ENCODE measurements around the gene HK1.

HK1 gene

DNA sequence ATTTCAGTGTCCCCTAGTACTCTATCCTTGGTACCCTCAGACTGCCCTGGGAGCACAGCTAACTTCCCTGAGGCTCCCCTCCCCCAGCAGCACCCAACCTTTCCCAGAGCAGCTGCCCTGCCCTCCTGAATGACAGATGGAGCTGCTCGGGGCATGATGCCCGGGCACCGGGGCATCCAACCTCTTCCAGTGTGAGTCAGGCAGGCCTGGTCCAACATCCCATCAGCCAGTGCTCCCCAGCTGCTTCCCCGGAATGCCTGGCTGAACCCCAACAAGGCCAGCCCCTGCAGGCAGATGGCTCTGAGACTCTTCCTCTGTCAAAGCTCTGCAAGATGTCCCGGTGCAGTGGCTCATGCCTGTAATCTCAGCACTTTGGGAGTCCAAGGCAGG, 161.0 kb downstream of the HK1 start:
- TF ChIP-seq GATA3 (IDR thresholded peaks at IDR 0.05; ENCODE audit: low read depth, low read length) (no peak), GATA2 (IDR thresholded peaks at IDR 0.05; ENCODE audit: low read depth, low read length) (no peak)

DNA sequence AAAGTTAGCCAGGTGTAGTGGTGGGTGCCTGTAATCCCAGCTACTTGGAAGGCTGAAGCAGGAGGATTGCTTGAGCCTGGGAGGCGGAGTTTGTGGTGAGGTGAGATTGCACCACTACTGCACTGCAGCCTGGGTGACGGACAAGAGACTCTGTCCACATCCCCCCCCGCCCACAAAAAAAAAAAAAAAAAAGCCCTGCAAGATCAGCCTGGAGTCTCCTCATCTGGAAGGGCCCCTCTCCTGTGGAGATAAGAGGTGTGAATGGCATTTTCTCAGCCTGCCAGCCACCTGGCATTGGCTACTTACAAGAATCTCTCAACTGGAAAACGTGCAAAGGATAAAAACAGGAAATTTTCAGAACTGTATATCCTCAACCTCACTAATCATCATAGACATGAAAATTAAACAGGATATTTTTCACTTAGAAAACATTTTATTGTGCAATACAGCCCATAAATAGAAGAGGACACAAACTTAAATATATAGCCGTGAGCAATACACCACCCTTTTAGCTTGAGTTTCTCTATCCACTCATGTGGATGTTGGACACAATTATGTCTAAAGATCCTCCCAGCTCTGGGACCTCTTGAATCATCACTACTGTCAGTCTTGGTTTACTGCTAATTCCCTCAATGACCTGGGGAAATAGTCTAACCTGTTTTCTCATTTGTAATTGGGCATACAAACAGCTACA, 161.7 kb downstream of the HK1 start:
- TF ChIP-seq GATA3 (IDR thresholded peaks at IDR 0.05; ENCODE audit: low read depth, low read length) (no peak), GATA2 (IDR thresholded peaks at IDR 0.05; ENCODE audit: low read depth, low read length) (no peak)

DNA sequence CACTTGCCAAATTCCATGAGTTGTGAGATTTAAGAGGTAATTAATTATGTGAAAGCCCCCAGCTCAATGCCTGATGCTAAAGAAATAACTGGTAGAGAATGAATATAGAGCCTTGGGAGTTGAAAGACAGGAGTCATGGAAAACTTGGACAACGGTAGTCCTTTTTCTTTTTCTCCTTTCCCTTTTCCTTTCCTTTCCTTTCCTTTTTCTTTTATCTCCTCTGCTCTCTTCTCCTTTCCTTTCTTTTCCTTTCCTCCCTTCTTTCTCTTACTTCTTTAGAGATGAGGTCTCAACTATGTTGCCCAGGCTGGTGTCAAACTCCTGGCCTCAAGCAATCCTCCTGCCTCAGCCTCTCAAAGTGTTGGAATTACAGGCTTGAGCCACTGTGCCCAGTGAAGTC, 165.1 kb downstream of the HK1 start:
- TF ChIP-seq GATA2 (IDR thresholded peaks at IDR 0.05; ENCODE audit: low read depth, low read length) (no peak), GATA3 (IDR thresholded peaks at IDR 0.05; ENCODE audit: low read depth, low read length) (no peak)

DNA sequence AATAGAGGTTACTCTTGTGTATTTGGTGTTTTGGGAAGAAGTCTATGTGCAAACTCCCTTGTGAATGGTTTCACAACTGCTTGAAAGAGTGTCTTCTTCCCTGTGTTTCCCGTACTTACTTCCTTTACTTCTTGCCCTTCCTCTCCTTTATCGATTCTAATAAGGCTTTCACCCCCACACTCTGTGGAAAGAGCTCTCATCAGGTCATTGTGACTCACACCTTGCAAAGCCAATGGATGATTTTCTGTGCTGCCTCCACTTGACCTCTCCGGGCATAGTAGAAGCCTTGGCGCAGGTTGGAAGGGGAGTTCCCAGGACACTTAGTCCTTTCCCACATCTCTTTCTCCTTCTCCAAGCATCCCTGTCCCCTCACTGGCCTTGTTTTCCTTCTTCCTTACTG, 166.7 kb downstream of the HK1 start:
- TF ChIP-seq GATA2 (IDR thresholded peaks at IDR 0.05; ENCODE audit: low read depth, low read length) (no peak), GATA3 (IDR thresholded peaks at IDR 0.05; ENCODE audit: low read depth, low read length) (no peak)

DNA sequence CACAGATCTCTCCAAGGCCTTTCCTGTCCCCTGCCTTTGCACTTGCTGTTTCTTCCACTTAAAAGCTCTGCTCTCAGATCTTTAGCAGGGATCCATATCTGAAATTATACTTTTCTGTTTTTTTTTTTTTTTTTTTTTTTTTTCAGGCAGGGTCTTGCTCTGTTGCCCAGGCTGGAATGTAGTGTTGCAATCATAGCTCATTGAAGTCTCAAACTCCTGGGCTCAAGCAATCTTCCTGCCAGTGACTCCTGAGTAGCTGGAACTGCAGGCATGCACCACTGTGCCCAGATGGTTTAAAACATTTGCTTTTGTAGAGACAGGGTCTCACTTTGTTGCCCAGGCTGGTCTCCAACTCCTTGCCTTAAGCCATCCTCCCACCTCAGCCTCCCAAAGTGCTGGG, 167.9 kb downstream of the HK1 start:
- no peak for TF ChIP-seq GATA2 (IDR thresholded peaks at IDR 0.05; ENCODE audit: low read depth, low read length)
- no peak for TF ChIP-seq GATA3 (IDR thresholded peaks at IDR 0.05; ENCODE audit: low read depth, low read length)

DNA sequence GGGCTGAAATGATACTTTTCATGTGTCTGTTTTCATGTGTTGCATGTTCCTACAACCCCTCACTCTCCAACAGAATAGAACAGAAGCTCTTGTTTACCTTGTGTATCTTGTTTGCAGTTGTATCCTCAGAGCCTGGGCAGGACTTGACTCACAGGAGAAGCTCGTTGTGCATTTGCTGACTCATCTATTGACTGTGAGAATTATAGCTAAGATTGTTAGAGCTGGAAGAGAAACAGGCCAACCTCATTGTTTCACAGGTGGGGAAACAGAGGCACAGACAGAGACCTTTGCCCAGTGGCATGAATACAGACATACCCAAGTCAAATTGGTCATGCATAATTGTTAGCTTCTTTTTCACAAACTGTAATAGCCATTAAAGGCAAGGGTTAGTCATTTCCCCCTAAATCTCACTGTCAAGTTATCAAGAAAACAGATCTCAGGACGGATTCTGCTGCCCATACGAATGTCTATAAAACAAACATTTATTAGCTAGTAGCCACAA, 168.4 kb downstream of the HK1 start:
- no peak for TF ChIP-seq GATA3 (IDR thresholded peaks at IDR 0.05; ENCODE audit: low read depth, low read length)
- TF ChIP-seq GATA2 (IDR thresholded peaks at IDR 0.05; ENCODE audit: low read depth, low read length), result no peak

DNA sequence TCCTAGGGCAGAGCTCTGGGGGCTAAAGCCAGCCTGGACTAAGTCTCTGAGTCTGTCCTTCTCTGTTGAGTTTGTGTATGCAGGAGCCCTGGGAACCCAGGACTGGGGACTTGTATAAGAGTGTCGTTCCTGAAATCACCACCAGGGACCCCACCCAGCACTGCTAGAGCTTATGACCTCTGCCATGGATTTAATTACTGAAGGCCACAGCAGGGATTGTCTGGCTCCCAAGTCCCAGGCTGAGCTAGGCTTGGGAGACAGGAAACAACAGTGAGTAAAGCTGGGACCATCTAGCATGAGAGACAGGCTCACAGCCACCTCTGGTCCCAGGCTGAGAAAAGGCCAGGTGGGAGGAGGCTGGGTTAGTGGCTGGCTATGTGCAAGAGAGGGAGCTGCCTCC, 171.5 kb downstream of the HK1 start:
- TF ChIP-seq GATA2 (IDR thresholded peaks at IDR 0.05; ENCODE audit: low read depth, low read length) (no peak), GATA3 (IDR thresholded peaks at IDR 0.05; ENCODE audit: low read depth, low read length) (no peak)

DNA sequence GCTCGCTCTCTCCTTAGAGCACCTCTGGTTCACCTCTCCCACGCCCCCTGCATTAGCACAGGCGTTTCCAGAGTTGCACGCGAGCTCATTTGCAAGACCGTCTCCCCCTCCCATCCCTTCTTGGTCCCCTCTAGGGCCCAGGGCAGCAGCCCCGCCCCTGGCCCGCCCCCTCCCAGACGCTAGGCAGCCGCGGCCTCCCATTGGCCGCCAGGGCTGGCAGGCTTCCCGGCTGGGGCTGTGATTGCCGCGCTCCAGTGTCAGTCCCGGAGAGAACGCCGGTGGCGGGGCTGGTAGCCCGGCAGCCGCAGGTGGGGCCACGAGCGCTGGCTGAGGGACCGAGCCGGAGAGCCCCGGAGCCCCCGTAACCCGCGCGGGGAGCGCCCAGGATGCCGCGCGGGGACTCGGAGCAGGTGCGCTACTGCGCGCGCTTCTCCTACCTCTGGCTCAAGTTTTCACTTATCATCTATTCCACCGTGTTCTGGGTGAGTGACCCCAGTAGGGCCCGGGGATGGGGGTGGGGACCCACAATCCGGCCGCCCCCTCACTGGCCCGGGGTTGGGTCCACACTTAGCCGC, 173.0 kb downstream of the HK1 start, which contains the start of gene TSPAN15:
Gene TSPAN15, plus strand, starts transcription at position 257 of the 575 bp plus-strand sequence. Its CDS starts 130 bp downstream, at position 387.
- TF ChIP-seq GATA3 (IDR thresholded peaks at IDR 0.05; ENCODE audit: low read depth, low read length) (no peak), GATA2 (IDR thresholded peaks at IDR 0.05; ENCODE audit: low read depth, low read length) (no peak)

Data from SH-SY5Y (cell line).